Activated CD4-positive, alpha-beta T cell treated with anti-CD3 and anti-CD28 coated beads, Interleukin-2, amount 10 ng/mL, durations not matched to agents 7 days and 5 days (primary cell): ENCODE results near the gene NELL1. TPM values are rescaled to one million over a fixed set of nuclear protein-coding genes. Genes with fewer than 3 reads are reported as not detected.
"Not testable (repeated sequence)": the region's sequence is repeated elsewhere in the genome, so short reads cannot be mapped to it uniquely, and the experiment has no call there.

Experiments used
- CTCF ChIA-PET: fragments of 350-600 bp; sonication (Branson Sonifier 250); formaldehyde crosslinking; loops from one replicate; lab custom pipeline; 2021; ENCODE audit warnings: antibody characterized with exemption; lab: Charles Lee
- POLR2A ChIA-PET: fragments of 350-600 bp; sonication (Branson Sonifier 250); formaldehyde crosslinking; loops from one replicate; lab custom pipeline; 2021; ENCODE audit warnings: antibody characterized with exemption; lab: Charles Lee
- DNase-seq: peaks from one replicate; pipeline ENCODE4 v3.0.0-alpha.2; 2020
- H3K27ac Mint-ChIP-seq: one replicate; pipeline ENCODE4 v1.8.0; 2021; ENCODE audit warnings: mild to moderate bottlenecking, moderate library complexity, mixed read lengths
- H3K27me3 Mint-ChIP-seq: one replicate; pipeline ENCODE4 v1.8.0; 2021; ENCODE audit warnings: mixed read lengths
- H3K36me3 Mint-ChIP-seq: one replicate; pipeline ENCODE4 v1.8.0; 2021; ENCODE audit warnings: low read depth, mixed read lengths
- H3K4me1 Mint-ChIP-seq: one replicate; pipeline ENCODE4 v1.8.0; 2021; ENCODE audit warnings: mixed read lengths
- H3K4me3 Mint-ChIP-seq: one replicate; pipeline ENCODE4 v1.8.0; 2021; ENCODE audit warnings: mild to moderate bottlenecking, moderate library complexity, mixed read lengths
- H3K9me3 Mint-ChIP-seq: one replicate; pipeline ENCODE4 v1.8.0; 2021; ENCODE audit warnings: mixed read lengths
- total RNA-seq, 2 experiments: library from RNA; stranded (reverse); gene quantifications; one replicate each; pipeline ENCODE4 v1.2.3, GENCODE V29; 2021

Gene NELL1
- total RNA-seq, 2 experiments from 2014 or later = not detected

DNA sequence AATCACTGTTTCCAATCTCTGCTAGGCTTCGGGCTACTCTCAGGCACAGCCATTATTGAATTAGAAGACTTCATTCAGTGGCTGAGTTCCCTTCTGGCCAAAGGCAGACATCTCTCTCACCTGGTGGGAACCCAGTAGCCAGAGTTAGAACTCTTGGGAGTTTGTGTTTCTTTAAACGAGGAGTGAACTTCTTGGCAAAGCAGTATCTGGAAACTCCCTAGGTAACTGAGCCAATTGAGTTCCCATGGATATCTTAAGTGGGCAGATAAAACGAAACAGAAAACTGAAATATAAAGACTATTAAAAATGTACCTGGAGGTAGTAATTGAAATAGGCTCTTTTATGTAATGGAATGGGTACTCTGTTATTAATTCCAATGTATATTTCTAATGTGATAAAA, 125.6 kb downstream of the NELL1 start:
- CTCF ChIA-PET = interaction anchor here (0.6 kb wide), 1 partner anchor 138 kb away, joined by 3 read pairs; no protein-coding TSS in a partner anchor
- no peaks in the 10 kb centered on the region for H3K27me3 Mint-ChIP-seq

DNA sequence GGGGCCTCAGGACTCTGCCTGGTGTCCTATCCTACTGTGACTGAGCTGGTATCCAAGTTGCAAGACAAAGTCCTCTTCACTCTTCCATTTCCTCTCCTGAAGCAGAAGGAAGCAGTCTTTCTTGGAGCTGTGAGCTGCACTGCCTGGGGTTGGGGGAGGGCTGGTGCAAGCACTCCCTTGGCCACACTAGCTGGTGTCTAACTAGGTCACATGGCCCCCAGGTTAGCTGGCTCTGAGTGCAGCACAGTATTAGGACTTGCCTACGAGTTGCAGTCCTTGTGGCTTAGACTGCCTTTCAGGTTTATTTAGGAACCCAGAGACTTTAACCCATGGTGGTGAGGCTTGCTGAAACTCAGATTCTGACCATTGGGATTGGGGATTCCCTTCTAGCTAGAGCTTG, 138.9 kb downstream of the NELL1 start:
- H3K4me1 Mint-ChIP-seq = no peaks in the 10 kb centered on the region
- DNase-seq = no peak
- no peaks in the 10 kb centered on the region for H3K27me3 Mint-ChIP-seq
- no peak overlapping the region for H3K27ac Mint-ChIP-seq
- H3K36me3 Mint-ChIP-seq = no peaks in the 10 kb centered on the region
- peaks cover 10% of the 10 kb centered on the region for H3K9me3 Mint-ChIP-seq
- H3K4me3 Mint-ChIP-seq = no peak overlapping the region
- ChIA-PET POLR2A (no interaction called here), CTCF (no interaction called here)

More for the DNA sequence above, 125.6 kb downstream of the NELL1 start:
- Mint-ChIP-seq H3K4me1 (no peaks in the 10 kb centered on the region), H3K4me3 (no peak overlapping the region), H3K9me3 (peaks cover 2% of the 10 kb centered on the region), H3K36me3 (no peaks in the 10 kb centered on the region), H3K27ac (no peak overlapping the region)
- DNase-seq = no peak
- POLR2A ChIA-PET = no interaction called here

GRCh38 chr11:20821046-20821445, 151.7 kb downstream of the NELL1 start:
- H3K4me3 Mint-ChIP-seq = no peak overlapping the region
- ChIA-PET CTCF (no interaction called here), POLR2A (no interaction called here)
- no peaks in the 10 kb centered on the region for H3K4me1 Mint-ChIP-seq
- H3K27ac Mint-ChIP-seq = no peak overlapping the region
- H3K27me3 Mint-ChIP-seq = no peaks in the 10 kb centered on the region
- H3K9me3 Mint-ChIP-seq = no peaks in the 10 kb centered on the region
- DNase-seq = no peak
- H3K36me3 Mint-ChIP-seq = no peaks in the 10 kb centered on the region

DNA sequence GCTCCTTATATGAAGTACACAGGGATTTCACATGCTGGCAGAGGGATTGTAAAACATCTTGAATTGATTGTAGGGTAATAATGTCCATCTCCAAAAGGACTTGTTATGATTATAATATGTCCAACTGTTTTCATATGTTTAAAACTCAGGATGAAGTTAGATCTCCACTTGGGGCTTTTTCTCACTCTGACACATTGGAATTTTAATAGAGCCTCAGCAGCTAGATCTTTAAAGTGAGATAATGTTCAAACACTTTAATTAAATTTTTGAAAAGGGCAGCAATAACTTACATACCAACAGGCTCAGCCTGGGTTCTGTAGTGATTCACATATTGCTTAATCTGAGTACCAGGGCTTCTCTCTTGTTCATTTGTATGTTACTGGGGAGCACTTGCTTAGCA, 152.1 kb downstream of the NELL1 start:
- H3K4me3 Mint-ChIP-seq = no peak overlapping the region
- DNase-seq = no peak
- ChIA-PET POLR2A (no interaction called here), CTCF (no interaction called here)
- H3K27ac Mint-ChIP-seq = no peak overlapping the region
- no peaks in the 10 kb centered on the region for H3K36me3 Mint-ChIP-seq
- H3K27me3 Mint-ChIP-seq = no peaks in the 10 kb centered on the region
- H3K9me3 Mint-ChIP-seq = no peaks in the 10 kb centered on the region
- H3K4me1 Mint-ChIP-seq = no peaks in the 10 kb centered on the region

GRCh38 chr11:20824773-20825172, 155.4 kb downstream of the NELL1 start:
- H3K27ac Mint-ChIP-seq = no peak overlapping the region
- no peaks in the 10 kb centered on the region for H3K36me3 Mint-ChIP-seq
- no peaks in the 10 kb centered on the region for H3K27me3 Mint-ChIP-seq
- H3K4me3 Mint-ChIP-seq = no peak overlapping the region
- no peaks in the 10 kb centered on the region for H3K9me3 Mint-ChIP-seq
- no peak for DNase-seq
- H3K4me1 Mint-ChIP-seq = no peaks in the 10 kb centered on the region
- POLR2A ChIA-PET = no interaction called here
- CTCF ChIA-PET = no interaction called here

- Mint-ChIP-seq H3K27ac (no peak overlapping the region), H3K36me3 (no peaks in the 10 kb centered on the region), H3K27me3 (no peaks in the 10 kb centered on the region), H3K4me3 (no peak overlapping the region), H3K4me1 (no peaks in the 10 kb centered on the region), H3K9me3 (no peaks in the 10 kb centered on the region)
- ChIA-PET CTCF (no interaction called here), POLR2A (no interaction called here)
- DNase-seq = no peak
Observed at GRCh38 chr11:20835561-20835960, 166.2 kb downstream of the NELL1 start.

GRCh38 chr11:20839231-20839630, 169.8 kb downstream of the NELL1 start:
- CTCF ChIA-PET = no interaction called here
- no peaks in the 10 kb centered on the region for H3K27me3 Mint-ChIP-seq
- H3K4me1 Mint-ChIP-seq = no peaks in the 10 kb centered on the region
- no peak overlapping the region for H3K27ac Mint-ChIP-seq
- no peak for DNase-seq
- no peaks in the 10 kb centered on the region for H3K9me3 Mint-ChIP-seq
- no peaks in the 10 kb centered on the region for H3K36me3 Mint-ChIP-seq
- no peak overlapping the region for H3K4me3 Mint-ChIP-seq
- POLR2A ChIA-PET = no interaction called here

DNA sequence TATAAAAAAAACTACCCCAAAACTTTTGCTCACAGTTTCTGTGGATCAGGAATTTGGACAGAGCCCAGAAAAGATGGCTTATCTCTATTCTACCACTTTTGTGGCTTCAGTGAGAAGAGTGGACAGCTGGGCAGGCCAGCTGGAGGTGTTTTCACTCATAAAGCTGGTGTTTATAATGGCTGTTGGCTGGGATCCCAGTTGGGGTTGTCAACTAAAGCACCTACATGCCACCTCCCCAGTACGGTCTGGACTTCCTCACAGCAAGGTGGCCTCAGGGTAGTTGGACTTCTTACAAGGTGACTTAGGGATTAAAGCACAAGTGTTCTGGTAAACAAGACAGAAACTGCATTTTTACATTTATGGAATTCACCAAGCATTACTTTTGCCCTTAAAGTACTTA, 171.0 kb downstream of the NELL1 start:
- H3K4me3 Mint-ChIP-seq = no peak overlapping the region
- H3K36me3 Mint-ChIP-seq = no peaks in the 10 kb centered on the region
- H3K9me3 Mint-ChIP-seq = no peaks in the 10 kb centered on the region
- no peaks in the 10 kb centered on the region for H3K27me3 Mint-ChIP-seq
- DNase-seq = no peak
- no peak overlapping the region for H3K27ac Mint-ChIP-seq
- POLR2A ChIA-PET = no interaction called here
- no peaks in the 10 kb centered on the region for H3K4me1 Mint-ChIP-seq
- CTCF ChIA-PET = interaction anchor here (0.6 kb wide), 1 partner anchor 20 kb away, joined by 3 read pairs; no protein-coding TSS in a partner anchor

DNA sequence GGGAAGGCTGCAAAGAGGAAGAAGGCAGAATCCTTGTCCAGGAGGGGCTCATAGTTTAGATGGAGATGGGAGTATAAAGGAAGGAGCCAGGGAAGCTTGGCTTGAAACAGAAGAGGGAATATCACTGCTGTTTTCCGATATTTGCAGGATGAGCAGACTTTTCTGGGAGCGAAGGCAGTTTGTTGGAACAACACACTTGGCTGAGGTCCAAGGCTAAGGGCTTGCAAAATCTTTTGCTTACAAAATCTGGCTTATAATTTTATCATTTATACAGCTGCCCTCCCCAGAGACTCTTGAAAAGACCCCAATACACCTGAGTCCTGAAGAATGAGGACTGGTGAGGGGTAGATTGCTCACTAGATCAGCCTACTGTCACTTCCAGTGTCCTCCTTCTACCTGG, 174.8 kb downstream of the NELL1 start:
- Mint-ChIP-seq H3K9me3 (no peaks in the 10 kb centered on the region), H3K4me3 (no peak overlapping the region), H3K4me1 (no peaks in the 10 kb centered on the region), H3K27me3 (no peaks in the 10 kb centered on the region), H3K36me3 (no peaks in the 10 kb centered on the region), H3K27ac (no peak overlapping the region)
- ChIA-PET POLR2A (no interaction called here), CTCF (no interaction called here)
- DNase-seq = no peak

DNA sequence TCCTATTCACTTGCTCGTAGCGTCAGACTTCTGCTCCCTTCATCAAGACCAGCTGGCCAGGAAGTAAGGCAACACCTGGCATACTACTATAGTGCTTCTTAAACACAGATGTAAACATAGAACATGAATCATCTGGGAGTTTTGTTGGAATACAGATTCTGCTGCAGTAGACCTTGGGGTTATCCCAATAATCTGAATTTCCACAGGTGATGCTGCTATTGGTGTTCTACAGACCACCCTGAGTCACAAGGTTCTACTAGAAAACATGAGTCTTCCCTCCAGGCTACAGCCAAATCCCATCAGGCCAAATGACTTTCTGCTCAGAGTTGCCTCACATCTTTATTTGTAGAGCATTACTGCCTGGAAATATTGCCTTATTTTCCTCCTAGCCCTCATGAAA, 175.2 kb downstream of the NELL1 start:
- ChIA-PET POLR2A (no interaction called here), CTCF (no interaction called here)
- Mint-ChIP-seq H3K27me3 (no peaks in the 10 kb centered on the region), H3K4me3 (no peak overlapping the region), H3K4me1 (no peaks in the 10 kb centered on the region), H3K36me3 (no peaks in the 10 kb centered on the region), H3K9me3 (no peaks in the 10 kb centered on the region), H3K27ac (no peak overlapping the region)
- no peak for DNase-seq

GRCh38 chr11:20854215-20854955, 185.0 kb downstream of the NELL1 start:
- ChIA-PET CTCF (no interaction called here), POLR2A (no interaction called here)
- Mint-ChIP-seq H3K27me3 (no peaks in the 10 kb centered on the region), H3K9me3 (no peaks in the 10 kb centered on the region), H3K27ac (no peak overlapping the region), H3K4me3 (no peak overlapping the region), H3K36me3 (no peaks in the 10 kb centered on the region), H3K4me1 (no peaks in the 10 kb centered on the region)
- DNase-seq = no peak

DNA sequence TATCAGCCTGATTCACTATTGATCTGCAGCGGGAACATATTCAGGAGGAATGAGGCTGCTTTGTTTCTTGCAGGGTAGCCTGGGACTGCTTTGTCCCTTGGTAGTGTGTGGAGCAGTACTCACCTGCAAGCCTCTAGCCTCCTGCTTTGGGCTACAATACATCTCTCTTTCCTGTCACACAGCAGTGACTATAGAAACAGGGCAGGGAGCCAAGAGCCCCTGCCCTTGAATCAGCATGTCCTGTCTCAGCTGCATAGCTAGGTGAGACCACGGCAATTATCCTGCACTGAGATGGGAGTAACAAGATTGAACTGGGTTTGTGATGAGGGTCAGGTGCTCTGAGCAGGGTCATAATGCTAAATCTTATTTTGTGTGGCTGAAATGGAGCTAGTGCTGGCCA, 191.9 kb downstream of the NELL1 start:
- no peak for DNase-seq
- Mint-ChIP-seq H3K4me1 (no peaks in the 10 kb centered on the region), H3K4me3 (no peak overlapping the region), H3K36me3 (no peaks in the 10 kb centered on the region), H3K27me3 (no peaks in the 10 kb centered on the region), H3K9me3 (no peaks in the 10 kb centered on the region), H3K27ac (no peak overlapping the region)
- POLR2A ChIA-PET = no interaction called here
- CTCF ChIA-PET = no interaction called here

DNA sequence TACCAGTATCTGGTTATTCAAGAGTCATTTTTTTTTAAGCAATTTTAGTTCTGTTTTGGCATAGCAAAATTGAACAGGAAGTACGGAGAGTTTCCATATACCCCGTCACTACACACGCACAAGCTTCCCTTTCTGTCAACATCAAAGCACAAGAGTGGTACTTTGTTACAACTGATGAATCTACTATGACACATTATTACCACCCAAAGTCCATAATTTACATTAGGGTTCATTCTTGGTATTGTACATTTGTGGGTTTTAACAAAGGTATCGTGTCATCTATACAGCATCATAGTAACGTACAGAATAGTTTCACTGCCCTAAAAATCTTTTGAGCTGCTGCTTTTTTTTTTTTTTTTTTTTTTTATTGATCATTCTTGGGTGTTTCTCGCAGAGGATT, 192.9 kb downstream of the NELL1 start:
- POLR2A ChIA-PET, H3K36me3 Mint-ChIP-seq: not testable (repeated sequence)

DNA sequence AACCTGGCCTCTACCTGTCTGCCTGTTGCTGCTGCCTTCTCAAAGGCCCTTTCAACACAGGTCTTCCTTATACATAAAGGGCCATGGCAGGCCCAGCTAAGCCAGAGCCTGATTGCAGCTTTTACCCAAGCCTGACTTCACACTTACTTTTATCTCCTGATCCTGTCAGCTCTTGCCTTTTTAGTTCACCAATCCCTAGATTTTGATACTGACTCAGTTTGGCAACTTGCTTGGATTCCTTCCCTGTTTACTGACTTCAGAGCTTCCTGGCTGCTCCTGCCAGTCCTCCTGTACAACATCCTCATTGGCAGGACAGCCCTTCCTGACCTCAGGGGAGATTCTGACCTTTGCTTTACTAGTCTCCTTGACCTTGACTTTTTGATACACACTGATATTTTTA, 195.2 kb downstream of the NELL1 start:
- no peaks in the 10 kb centered on the region for H3K27me3 Mint-ChIP-seq
- H3K27ac Mint-ChIP-seq = no peak overlapping the region
- no peak overlapping the region for H3K4me3 Mint-ChIP-seq
- POLR2A ChIA-PET = no interaction called here
- H3K4me1 Mint-ChIP-seq = no peaks in the 10 kb centered on the region
- CTCF ChIA-PET = interaction anchor here (0.5 kb wide), 1 partner anchor 1300 kb away, joined by 3 read pairs; no protein-coding TSS in a partner anchor
- no peaks in the 10 kb centered on the region for H3K9me3 Mint-ChIP-seq
- H3K36me3 Mint-ChIP-seq = no peaks in the 10 kb centered on the region
- DNase-seq = no peak

More for the DNA sequence above, 192.9 kb downstream of the NELL1 start:
- CTCF ChIA-PET, H3K27me3 Mint-ChIP-seq, DNase-seq, H3K9me3 Mint-ChIP-seq, H3K4me1 Mint-ChIP-seq, H3K4me3 Mint-ChIP-seq, H3K27ac Mint-ChIP-seq: not testable (repeated sequence)
